GM21619 (cell line): ENCODE data around the gene BMERB1.

Source experiments
- ATAC-seq: cut with Tn5 transposase; IDR thresholded peaks from one replicate; pipeline ENCODE4 v1.9.1; 2021; ENCODE audit not compliant: unreplicated experiment

Gene BMERB1

DNA sequence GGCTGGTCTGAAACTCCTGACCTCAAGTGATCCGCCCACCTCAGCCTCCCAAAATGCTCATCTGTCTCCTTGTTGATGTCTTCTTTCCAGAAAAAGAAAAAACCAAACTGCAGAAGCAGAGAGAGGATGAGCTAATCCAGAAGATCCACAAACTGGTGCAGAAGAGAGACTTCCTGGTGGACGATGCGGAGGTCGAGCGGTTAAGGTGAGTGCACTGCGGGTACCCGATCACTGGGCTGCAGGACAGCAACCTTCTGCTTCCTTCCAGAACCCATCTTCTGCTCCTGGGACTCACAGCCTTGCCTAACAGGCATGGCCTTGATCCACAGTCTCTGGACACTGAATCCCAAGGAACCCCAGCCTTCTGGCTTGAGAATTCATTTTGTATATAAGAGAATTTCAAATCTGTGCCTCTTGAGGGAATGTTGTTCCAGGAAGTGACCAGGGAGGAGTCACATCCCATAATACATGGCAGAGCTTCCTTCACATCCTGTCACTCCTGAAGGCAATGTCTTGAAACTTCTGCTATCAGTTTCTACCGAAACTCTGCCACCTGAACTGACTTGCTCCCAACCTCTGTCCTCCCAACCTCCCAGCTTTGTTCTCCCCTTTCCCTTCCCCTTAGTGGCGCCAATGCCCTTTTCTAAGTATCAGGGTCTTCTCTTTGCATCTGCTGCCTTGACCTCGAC, 146.9 kb downstream of the BMERB1 start:
- no peak for ATAC-seq

DNA sequence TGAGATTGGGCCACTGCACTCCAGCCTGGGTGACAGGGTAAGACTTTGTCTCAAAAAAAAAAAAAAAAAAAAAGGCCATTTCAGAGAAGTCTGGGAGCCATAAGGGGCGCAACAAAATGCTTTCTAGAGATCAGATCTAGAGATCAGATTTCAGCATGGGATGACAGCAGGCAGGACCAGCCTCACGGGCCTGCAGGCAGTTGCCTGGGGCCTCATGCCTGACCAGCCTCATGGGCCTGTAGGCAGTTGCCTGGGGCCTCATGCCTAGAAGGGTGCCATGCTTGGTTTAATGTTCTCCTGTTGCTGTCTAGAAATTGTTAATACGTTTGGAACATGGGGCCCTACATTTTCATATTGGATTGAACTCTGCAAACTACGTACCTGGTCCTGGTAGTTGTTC, 149.1 kb downstream of the BMERB1 start:
- no peak for ATAC-seq

DNA sequence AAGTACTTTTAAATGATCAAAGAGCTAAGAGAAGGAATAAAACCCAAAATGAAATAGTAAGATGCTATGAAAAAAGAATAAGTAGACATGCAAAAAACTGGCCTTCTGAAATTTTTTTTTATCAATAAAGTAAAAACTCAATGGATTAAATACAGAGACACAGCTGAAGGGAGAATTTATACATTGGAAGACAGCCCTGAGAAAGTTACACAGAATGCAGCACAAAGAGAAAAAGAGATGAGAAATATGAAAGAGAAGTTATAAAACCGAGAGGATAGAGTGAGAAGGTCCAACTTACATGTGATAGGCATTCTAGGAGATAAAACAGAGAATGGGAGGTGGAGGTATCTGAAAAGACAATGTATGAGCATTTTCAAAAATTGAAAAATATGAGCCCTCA, 151.6 kb downstream of the BMERB1 start:
- no peak for ATAC-seq

DNA sequence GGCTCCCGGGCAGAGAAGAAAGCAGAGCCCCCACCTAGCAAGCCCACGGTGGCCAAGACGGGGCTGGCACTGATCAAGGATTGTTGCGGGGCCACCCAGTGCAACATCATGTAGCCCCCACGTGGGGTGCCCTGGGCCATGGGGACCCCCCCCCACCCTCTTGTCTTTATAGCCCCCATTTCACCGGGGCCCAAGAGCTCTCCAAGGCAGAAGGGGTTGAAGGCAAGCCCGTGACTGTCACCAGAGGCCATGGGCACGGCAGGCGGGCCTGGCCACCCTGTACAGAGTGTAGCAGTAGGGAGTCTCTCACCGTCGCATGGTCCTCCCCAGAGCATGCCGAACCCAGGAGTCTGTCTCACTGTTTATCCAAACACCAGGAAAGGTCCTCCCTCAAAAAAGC, 152.3 kb downstream of the BMERB1 start:
- ATAC-seq, result no peak

DNA sequence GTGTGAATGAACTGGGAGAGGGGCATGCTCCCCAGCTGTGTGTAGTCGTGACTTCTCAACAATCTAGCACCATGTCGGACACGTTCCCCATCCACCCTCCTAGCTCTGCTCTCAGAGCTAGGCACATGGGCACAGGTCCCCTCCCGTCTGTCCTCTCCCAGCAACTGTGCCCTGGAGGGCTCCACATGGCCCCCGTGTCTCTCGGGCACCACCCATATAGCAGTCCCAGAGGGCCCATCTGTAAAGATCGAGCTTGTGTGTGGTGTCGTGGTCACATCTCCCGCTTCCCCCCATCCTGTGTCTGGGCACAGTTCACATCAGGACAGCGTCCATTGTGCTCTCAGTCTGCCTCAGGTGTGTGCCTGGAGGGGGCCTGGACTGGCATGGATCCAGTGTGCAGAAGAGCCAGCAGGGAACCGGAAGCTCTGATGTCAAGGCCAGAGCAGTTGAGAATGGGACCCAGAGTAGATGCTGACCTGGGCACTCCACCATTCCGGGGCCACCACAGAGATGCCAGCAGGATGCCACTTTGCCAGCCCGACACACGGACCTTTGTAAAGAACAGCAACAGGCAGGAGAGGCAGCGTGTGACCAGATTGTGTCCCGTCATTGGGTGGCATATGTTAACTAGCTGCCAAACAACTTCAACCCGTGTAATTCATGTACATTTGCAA, 152.9 kb downstream of the BMERB1 start:
- no peak for ATAC-seq

DNA sequence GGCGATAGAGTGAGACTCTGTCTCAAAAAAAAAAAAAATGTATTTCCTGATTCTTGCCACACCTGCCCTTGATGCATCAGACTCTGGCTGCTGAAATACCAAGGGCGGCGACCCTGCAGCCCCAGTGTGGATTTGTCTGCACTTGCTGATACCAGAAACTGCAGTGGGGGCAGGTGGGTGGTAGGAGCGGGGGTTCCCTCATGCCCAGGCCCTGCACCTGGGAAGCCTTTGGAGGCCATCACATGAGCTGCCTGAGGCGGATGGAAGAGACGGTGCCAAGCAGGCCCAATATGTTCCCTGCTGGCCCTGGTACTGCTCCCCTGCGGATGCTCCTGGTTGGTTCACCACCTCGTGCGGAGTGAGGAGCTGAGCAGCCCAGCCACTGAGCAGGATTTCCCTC, 157.9 kb downstream of the BMERB1 start:
- no peak for ATAC-seq

DNA sequence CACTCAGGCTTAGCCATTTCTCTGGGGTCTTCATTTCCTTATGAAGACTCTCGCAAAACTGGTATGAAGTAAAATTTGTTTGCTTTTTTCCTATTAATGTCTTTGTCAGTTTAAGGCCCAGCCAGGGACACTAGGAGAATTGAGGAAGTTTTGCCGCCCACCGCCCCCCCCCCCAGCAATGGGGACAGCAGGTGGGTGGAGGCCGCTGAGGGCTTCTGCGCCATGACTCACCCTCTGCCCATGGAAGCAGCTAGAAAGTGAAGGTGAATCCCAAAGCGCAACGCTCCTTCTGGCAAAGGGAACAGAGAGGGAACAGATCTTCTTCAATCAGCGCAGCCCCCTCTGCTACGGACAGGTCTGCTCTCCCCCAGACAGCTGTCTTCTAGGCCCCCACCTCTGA, 158.8 kb downstream of the BMERB1 start:
- ATAC-seq, result no peak

DNA sequence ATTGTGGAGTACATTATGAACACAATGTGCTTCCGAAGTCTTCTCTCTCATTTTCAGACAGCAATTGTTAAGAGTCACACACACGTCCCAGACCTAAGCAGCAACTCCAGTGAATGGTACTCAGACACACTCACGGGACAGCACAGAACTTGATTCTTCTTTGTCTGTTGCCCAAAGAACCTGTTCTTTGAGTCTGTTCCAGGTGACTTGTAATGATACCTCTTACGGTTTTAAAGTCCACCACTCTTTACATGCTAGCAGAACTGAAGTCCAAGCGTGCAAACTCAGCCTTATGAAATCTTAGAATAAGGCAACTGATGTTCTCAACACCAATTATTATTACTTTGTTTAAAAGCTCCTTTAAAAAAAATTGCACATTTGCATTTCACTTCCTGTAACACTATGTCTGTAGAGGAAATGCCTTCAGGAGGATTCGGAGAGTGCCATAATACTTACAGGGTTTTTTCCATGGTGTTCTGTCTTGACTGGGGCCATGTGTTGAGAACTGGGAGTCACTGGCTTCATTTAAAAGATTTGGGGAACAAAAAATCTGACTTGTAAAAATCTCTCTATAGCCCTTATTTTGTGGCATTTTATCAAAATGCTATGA, 160.4 kb downstream of the BMERB1 start:
- no peak for ATAC-seq

DNA sequence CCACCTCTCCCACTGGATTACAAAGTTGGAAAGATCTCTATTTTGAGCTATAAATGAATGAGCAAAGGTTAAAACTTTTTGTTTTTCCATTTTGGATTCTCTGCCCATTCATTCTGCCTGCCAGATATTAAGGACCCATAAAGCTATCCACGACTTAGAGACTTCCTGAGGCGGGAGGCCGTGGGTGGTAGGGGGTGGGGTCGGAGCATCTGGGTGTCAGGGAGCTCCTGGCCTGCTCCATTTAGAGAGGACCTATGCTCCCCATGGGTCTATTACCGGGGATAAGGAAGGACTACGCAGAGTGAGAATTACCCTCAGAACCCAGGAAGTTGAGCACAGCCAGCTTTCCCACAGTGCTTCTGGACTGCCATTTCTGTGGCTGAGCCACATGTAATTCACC, 162.7 kb downstream of the BMERB1 start:
- ATAC-seq, result no peak

DNA sequence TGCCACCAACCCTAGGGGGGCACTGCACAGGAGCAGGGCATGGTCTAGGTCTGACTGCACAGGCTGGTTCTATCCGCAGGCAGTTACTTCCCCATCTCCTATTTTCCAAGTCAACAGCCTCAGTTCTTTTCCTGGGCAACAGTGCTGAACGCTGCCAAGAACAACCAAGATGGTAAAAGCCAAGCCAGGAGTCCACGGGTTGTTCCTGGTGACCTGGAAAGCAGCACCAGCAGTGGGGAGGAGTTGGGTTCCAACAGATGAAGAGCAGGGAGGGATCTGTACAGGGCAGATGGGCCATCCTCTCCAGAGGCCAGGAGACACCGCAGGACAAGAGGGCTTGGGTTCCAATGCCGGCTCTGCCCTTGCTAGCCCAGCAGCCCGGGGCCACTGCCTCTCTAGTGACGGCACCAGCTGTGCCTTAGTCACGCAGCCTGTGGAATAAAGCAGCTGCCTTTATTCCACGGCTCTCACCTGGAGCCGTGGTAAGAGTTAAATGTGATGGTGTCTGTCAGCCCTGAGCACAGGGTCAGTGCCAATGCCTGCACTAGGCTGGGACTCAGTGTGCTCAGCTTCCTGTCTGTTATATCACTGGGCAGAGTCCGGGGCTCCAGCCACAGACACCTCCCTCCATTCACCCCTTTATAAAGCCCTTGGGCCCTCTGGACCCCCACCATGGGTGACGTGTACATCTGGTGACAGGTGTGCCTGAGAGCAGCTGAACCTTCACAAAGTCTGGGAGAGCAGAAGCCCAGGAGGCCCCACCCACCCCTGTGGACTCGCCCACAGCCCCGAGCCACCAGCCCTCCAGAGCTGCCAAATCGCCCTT, 163.6 kb downstream of the BMERB1 start:
- ATAC-seq, result no peak

DNA sequence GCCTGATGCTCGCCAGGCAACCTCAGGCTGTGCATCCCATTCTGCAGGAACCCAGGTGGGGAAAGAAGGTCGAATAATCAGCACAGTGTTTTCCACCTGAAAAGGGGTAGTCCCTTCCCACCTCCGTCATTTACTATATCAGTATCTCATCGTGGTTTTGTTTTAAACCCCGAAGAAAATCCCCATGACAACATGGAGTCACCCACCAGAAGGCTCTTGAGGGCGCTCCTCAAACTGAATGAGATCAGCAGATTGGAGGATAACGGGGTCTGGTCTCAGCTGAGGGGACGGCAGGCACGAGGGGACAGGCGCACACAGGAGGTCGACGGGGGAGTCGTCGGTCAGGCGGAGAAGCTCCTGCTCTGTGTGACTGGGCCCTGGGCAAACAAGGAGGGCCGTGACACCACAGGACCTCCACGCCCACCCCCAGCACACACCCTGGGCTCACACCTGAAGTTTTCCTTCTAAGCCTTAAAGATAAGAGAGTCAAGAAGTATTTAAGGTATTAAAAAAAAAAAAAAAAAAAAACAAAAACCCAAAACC, 164.3 kb downstream of the BMERB1 start:
- ATAC-seq, result no peak

DNA sequence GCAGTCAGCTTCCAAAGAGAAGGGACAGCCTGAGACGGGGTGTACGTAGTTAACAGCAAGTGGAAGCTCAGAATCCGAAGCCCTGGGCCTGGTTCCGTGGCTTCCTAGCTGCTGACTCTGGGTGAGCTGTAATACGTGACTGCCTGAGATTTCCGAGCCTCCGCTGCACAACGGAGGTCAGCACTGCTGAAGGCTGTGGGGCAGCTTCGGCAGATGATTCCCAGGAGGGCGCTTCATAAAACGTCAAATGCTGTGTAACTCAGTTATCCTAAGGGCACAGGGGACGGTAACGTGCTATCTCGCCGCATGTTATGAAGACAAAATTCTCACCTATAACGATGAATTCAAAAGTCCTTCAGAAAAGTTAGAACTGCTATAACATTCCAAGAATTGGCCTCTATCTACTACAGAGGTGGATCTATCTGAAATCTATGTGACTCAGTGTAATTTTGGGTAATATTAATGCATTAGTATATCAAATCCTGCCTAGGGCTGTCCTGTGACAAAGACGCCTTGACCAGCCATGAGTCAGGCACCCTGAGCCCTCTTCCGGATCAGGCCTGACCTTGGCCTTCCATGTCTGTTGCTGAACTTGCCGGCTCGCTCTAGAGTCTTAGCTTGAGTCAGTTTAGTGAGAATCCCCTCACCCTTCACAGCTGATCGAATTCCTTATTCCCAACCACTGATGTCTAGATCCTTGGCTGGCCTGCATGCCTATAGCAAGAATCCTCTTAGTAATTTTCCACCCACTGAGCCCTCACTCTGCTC, 165.1 kb downstream of the BMERB1 start:
- no peak for ATAC-seq

DNA sequence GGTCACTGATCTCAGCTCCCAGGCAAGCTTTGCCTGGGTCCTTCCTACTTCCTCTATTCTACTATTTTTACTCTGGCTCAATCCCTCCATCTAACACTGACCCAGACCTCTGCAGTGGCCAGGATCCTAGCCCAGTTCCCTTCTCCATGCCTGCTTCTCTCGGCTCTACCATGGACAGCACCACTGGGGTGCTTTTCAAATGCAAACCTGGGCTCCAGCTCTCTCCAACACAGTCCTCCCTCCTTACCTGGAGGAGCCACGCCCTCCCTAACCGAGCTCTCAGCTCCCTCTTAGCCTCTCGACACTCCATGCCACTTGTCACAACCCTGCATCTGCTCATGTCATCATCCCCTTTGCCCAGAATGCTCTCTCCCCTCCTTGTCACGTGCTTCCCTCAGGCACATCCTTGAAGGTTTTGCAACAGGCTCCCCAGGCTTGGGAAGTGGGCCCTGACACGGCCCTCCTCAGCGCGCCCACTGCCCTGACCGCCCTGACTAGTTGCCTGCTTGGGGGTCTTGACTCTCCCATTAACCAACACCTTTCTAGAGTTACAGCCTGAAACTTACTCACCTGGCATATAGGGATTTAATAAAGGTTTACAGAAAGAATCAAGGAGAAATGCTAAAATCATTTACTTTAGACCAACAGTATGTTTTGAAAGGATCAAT, 167.0 kb downstream of the BMERB1 start:
- no peak for ATAC-seq

DNA sequence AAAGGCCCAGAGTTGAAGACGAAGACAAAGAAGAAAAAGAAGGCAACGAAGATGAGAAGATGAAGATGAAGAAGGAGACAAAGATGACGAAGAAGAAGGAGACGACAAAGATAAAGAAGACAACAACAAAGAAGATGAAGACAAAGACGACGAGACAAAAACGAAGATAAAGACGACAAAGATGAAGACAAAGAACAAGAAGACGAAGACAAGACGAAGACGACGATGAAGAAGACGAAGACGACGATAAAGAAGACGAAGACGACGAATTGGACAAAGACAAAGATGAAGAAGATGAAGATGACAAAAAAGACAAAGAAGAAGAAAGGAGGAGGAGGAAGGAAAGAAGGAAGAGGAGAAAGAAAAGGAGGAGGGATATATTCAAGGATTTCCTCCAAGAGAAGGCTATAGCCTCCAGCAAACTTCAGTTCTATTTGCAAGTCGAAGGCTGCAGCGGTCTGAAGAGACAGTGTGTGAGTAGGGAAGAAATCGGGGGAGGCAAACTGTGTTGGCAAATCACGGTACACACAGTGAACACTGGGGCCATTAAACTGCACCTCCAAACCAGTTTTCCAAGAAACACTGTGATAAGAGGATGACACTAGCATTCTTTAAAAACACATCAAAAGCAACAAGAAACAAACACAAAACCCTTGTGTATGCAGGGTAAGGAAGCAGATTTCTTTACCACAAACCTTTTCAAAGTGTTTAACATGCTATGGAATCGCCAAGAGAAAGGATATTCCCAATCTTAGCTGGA, 168.1 kb downstream of the BMERB1 start:
- ATAC-seq, result no peak

DNA sequence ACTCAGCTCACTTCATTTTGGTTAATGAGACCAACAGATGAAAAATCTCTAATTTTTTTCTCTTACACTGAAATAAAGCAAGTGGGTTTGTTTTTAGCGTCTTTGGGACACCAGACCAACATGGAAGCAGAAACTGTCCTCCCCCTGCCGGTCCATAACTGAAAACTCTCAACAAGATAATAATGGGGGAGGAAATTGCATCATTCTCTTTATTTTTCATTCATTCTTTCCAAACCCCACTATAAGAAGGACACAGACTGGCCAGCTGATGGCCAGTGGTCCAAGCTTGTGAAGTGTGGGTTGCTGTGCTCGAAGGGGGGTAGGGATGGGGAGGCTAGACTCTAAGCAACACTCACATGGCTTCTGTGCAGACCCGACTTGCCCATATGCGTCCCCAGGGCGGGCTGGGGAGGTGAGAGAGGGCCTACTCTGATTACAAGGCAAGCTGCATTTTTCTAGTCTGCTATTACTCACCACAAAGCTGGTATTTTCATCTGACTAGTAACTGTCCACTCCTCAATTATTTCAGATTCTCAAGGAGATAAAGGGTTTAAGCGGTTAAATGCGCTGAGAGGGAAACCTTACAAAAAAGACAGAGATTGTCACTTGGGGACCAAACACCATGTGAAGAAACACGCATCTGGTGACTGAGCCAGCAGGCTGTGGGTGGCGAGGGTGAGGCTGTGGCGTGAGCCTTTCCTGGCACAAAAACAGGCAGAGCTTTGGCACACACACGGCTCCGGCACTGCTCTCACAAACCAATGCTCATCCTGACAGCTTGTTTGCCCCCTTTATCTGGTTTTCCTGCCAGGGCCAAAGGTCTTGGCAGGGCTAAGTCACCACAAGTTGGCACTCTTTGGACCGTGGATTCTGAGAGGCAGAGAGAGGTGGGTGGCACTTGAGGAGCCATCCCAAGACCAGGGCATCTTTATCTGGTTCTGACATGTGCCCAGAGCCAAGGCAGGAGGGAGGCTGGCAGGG, 170.4 kb downstream of the BMERB1 start:
- no peak for ATAC-seq

DNA sequence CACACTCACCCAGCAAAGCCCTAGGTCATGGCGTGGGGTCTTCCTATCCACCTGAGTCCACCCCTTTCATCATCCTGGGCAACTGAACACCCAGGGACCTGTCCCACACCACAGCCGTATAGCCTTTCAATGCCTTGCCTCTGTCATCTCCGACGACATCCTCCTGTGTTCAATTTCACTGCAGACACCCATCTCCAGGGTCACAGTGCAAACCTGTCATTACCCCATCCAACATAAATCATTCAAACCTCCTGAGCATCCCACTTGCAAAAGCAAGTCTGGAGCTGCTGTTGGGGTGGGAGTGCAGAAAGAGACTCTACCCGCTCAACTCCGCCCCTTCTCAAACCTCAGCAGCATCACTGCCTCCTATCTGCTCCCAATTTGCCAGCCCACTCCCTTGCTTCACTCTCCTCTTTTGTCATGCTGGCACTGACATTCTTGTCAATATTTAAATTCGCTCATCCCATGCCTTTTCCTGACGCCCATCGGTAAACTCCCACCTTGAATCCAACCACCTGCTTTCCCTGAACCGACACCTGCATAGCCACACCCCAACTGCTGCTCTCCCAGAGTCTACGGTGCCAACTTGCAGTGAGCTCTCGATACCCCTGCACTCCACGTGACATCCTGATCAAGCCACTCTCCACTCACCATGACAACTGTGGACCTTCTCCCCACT, 171.6 kb downstream of the BMERB1 start:
- no peak for ATAC-seq

DNA sequence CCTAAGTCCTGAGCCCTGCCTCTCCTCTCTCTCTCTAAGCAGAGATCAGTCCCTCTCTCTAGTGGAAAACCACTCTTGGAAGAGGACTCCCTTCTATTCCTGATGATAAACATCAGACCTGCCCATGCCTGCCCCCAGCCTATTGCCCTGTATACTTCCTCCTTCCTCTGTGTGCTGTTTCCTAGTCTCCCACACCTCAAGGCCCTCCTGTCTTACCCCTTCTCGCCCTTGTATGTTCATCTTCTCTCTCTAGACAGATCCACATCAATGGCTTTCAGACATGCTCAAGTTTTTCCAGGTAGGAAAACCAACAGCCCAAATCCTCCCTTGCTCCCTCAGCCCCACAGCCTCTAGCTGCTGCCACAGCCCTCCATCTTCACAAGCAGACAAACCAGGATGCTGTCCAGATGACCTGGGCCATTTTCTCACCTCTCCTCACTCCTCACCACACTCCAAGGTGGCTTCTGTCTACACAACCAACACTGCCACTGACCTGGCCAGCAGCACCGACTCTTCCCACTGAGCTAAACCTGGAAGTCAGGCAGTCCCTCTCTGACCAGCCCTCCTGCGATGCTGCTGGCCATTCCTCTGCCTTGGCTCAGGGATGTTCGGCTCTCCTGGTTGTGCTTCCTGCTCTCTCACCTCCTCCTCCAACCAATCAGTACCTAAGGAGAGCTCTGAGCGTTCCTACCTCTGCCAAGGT, 172.3 kb downstream of the BMERB1 start:
- no peak for ATAC-seq
